Stimulated activated CD4-positive, alpha-beta T cell treated with anti-CD3 and anti-CD28 coated beads, Interleukin-1b, Interleukin-23, amount 100 ng/mL, for 48 hours (primary cell): ENCODE results near the gene TNNI3.
"Not testable (repeated sequence)": the region's sequence is repeated elsewhere in the genome, so short reads cannot be mapped to it uniquely, and the experiment has no call there.

ENCODE experiments used
- DNase-seq: peaks from one replicate; pipeline ENCODE4 v3.0.0-alpha.2; 2020

The TNNI3 gene

GRCh38 chr19:55111238-55111831 lies 46.2 kb downstream of the TNNI3 start:
- no peak for DNase-seq

- DNase-seq = no peak
These were observed 47.8 kb downstream of the TNNI3 start for GRCh38 chr19:55109527-55110291.

- not testable (repeated sequence) for DNase-seq
These were observed 50.3 kb downstream of the TNNI3 start for GRCh38 chr19:55107252-55107651.

- DNase-seq = no peak
These were observed 50.9 kb downstream of the TNNI3 start for GRCh38 chr19:55106591-55106990.

GRCh38 chr19:55105237-55105636 lies 52.3 kb downstream of the TNNI3 start:
- DNase-seq = no peak

- no peak for DNase-seq
These were observed 54.3 kb downstream of the TNNI3 start for GRCh38 chr19:55103190-55103589.
